Measurements from ENCODE around the gene RND3.

RND3 gene

GRCh38 chr2:150479075-150479915, 8.2 kb downstream of the RND3 start:
- Histone ChIP-seq H2AFZ (ENCODE audit: low read depth, low read length) (no peak overlapping the region), H3K79me2 (ENCODE audit: insufficient read depth, low read length) (no peaks in the 10 kb centered on the region), H3K4me3 (ENCODE audit: low read depth in 1 of 2, low read length in 2 of 2) (no peak overlapping the region), H3K27ac (ENCODE audit: low read length) (no peak overlapping the region), H3K9ac (ENCODE audit: low read depth, low read length) (no peak overlapping the region), H3K27me3 (ENCODE audit: insufficient read depth, low read length, poor library complexity) (no peaks in the 10 kb centered on the region), H3K9me3 (ENCODE audit: insufficient read depth, low read length, severe bottlenecking) (no peaks in the 10 kb centered on the region), H3K4me1 (ENCODE audit: insufficient read depth, low read length) (peaks cover 12% of the 10 kb centered on the region; the same call in 1 of the 2 replicates), H3K4me2 (ENCODE audit: insufficient read depth, low read length) (no peak overlapping the region), H3K36me3 (ENCODE audit: insufficient read depth, low read length) (no peaks in the 10 kb centered on the region), H4K20me1 (ENCODE audit: insufficient read depth, low read length) (no peaks in the 10 kb centered on the region)
- no peak for DNase-seq
- ATAC-seq (ENCODE audit: insufficient read depth, low read depth) = no peak
- no peak for TF ChIP-seq EZH2 (IDR thresholded peaks at IDR 0.05; ENCODE audit: borderline replicate concordance, low read depth, low read length, severe bottlenecking)
- TF ChIP-seq CTCF (IDR thresholded peaks at IDR 0.05; ENCODE audit: borderline replicate concordance, extremely low read depth, low read length, poor library complexity, severe bottlenecking) = no peak

- no peaks in the 10 kb centered on the region for H3K36me3 ChIP-seq (ENCODE audit: insufficient read depth, low read length)
- H2AFZ ChIP-seq (ENCODE audit: low read depth, low read length) = no peak overlapping the region
- H4K20me1 ChIP-seq (ENCODE audit: insufficient read depth, low read length) = no peaks in the 10 kb centered on the region
- no peak overlapping the region for H3K9ac ChIP-seq (ENCODE audit: low read depth, low read length)
- H3K79me2 ChIP-seq (ENCODE audit: insufficient read depth, low read length) = no peaks in the 10 kb centered on the region
- H3K27me3 ChIP-seq (ENCODE audit: insufficient read depth, low read length, poor library complexity) = no peaks in the 10 kb centered on the region
- DNase-seq (no peak), ATAC-seq (ENCODE audit: insufficient read depth, low read depth) (no peak)
- peaks cover 12% of the 10 kb centered on the region; the same call in 1 of the 2 replicates for H3K4me1 ChIP-seq (ENCODE audit: insufficient read depth, low read length)
- no peak overlapping the region for H3K27ac ChIP-seq (ENCODE audit: low read length)
- no peaks in the 10 kb centered on the region for H3K9me3 ChIP-seq (ENCODE audit: insufficient read depth, low read length, severe bottlenecking)
- H3K4me2 ChIP-seq (ENCODE audit: insufficient read depth, low read length) = no peak overlapping the region
- H3K4me3 ChIP-seq (ENCODE audit: low read depth in 1 of 2, low read length in 2 of 2) = no peak overlapping the region
- no peak for TF ChIP-seq CTCF (IDR thresholded peaks at IDR 0.05; ENCODE audit: borderline replicate concordance, extremely low read depth, low read length, poor library complexity, severe bottlenecking)
- TF ChIP-seq EZH2 (IDR thresholded peaks at IDR 0.05; ENCODE audit: borderline replicate concordance, low read depth, low read length, severe bottlenecking) = no peak
These were observed 9.1 kb downstream of the RND3 start for GRCh38 chr2:150478200-150478974.

- Histone ChIP-seq H3K36me3 (ENCODE audit: insufficient read depth, low read length) (no peaks in the 10 kb centered on the region), H3K4me1 (ENCODE audit: insufficient read depth, low read length) (peaks cover 15% of the 10 kb centered on the region), H3K9me3 (ENCODE audit: insufficient read depth, low read length, severe bottlenecking) (no peaks in the 10 kb centered on the region), H3K27ac (ENCODE audit: low read length) (no peak overlapping the region), H3K4me2 (ENCODE audit: insufficient read depth, low read length) (no peak overlapping the region), H3K4me3 (ENCODE audit: low read depth in 1 of 2, low read length in 2 of 2) (no peak overlapping the region), H3K27me3 (ENCODE audit: insufficient read depth, low read length, poor library complexity) (no peaks in the 10 kb centered on the region), H2AFZ (ENCODE audit: low read depth, low read length) (no peak overlapping the region), H4K20me1 (ENCODE audit: insufficient read depth, low read length) (no peaks in the 10 kb centered on the region), H3K9ac (ENCODE audit: low read depth, low read length) (no peak overlapping the region), H3K79me2 (ENCODE audit: insufficient read depth, low read length) (no peaks in the 10 kb centered on the region)
- TF ChIP-seq EZH2 (IDR thresholded peaks at IDR 0.05; ENCODE audit: borderline replicate concordance, low read depth, low read length, severe bottlenecking) = no peak
- TF ChIP-seq CTCF (IDR thresholded peaks at IDR 0.05; ENCODE audit: borderline replicate concordance, extremely low read depth, low read length, poor library complexity, severe bottlenecking) = no peak
- ATAC-seq (ENCODE audit: insufficient read depth, low read depth) = no peak
- no peak for DNase-seq
These were observed 10.1 kb downstream of the RND3 start for GRCh38 chr2:150477347-150477746.

All from DND-41 (cell line).